Measurements from ENCODE around the gene ADGRL1. TPM values are rescaled to one million over a fixed set of nuclear protein-coding genes. Genes with fewer than 3 reads are reported as not detected.
"Not testable (repeated sequence)": the region's sequence is repeated elsewhere in the genome, so short reads cannot be mapped to it uniquely, and the experiment has no call there.

The ADGRL1 gene
- total RNA-seq, 6 experiments from 2014 or later, result 0.46 to 4.6 (median 1.3) TPM

DNA sequence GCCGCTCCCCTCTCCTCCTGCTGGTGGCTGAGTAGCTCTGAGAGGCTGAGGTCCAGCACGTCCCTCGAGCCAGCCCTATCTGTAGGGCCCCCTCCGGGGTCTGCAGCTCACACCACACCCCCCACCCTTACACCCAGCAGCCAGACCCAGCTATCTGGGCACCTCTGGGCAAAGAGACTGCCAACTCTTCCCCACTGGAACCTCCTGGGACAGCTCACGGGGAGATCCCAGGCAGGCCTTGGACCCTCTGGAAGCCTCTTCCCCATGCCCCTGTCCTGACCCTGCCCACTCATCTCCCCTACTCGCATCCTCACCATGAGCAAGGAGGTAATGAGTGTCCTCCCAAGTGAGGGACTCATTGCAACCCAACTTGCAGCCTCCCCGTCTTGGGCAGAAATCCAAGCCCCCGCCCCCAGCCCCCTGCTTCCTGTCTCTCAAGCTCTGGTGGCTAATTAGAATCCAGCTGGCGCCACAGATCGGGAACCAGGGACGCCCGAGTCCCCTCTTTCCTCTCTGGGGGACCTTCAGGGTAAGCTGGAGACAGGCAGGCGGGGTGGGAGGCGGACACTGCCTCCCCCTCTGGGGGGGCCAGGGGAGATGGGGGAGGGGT lies 22.1 kb downstream of the ADGRL1 start:
- Histone ChIP-seq H3K27ac (no peak overlapping the region), H3K9me3 (no peaks in the 10 kb centered on the region), H3K4me1 (no peaks in the 10 kb centered on the region), H3K36me3 (no peaks in the 10 kb centered on the region), H3K4me3 (no peak overlapping the region), H3K27me3 (no peaks in the 10 kb centered on the region)
- ATAC-seq, result peak in 1 of 4 donors; percentile 17
- DNase-seq, result no peak
- intact Hi-C loops (cut with DNase I), result no loop called here
- WGBS (ENCODE audit: insufficient coverage, low coverage, low lambda C conversion rate, missing lambda C conversion rate), result 37% methylated on average over 2 of the region's 14 CpGs
- TF ChIP-seq, protein P1, sequence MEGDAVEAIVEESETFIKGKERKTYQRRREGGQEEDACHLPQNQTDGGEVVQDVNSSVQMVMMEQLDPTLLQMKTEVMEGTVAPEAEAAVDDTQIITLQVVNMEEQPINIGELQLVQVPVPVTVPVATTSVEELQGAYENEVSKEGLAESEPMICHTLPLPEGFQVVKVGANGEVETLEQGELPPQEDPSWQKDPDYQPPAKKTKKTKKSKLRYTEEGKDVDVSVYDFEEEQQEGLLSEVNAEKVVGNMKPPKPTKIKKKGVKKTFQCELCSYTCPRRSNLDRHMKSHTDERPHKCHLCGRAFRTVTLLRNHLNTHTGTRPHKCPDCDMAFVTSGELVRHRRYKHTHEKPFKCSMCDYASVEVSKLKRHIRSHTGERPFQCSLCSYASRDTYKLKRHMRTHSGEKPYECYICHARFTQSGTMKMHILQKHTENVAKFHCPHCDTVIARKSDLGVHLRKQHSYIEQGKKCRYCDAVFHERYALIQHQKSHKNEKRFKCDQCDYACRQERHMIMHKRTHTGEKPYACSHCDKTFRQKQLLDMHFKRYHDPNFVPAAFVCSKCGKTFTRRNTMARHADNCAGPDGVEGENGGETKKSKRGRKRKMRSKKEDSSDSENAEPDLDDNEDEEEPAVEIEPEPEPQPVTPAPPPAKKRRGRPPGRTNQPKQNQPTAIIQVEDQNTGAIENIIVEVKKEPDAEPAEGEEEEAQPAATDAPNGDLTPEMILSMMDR (IDR thresholded peaks at IDR 0.05), result no peak
- no peak for TF ChIP-seq POLR2A (IDR thresholded peaks at IDR 0.05)

DNA sequence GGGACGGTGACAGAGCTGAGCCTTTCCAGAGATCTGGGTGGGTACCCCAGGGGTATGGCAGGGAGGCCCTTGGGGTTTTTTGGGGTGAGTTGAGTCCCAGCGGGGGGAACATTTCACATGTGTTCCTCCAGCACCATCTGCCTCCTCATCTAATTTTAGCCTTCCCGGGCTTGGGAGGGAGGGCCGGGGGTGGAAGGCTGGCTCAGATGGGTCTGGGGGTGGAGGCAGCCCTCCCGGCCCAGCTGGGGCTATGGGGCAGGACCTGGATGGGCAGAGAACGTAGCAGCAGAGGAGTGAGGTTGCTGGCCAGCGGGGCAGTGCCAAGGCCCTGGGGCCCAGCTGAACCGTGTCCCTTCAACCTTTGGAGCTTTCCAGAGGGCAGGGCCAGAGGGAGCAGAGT lies 23.5 kb downstream of the ADGRL1 start:
- TF ChIP-seq POLR2A (IDR thresholded peaks at IDR 0.05), result no peak
- intact Hi-C loops (cut with DNase I), result no loop called here
- DNase-seq, result no peak

DNA sequence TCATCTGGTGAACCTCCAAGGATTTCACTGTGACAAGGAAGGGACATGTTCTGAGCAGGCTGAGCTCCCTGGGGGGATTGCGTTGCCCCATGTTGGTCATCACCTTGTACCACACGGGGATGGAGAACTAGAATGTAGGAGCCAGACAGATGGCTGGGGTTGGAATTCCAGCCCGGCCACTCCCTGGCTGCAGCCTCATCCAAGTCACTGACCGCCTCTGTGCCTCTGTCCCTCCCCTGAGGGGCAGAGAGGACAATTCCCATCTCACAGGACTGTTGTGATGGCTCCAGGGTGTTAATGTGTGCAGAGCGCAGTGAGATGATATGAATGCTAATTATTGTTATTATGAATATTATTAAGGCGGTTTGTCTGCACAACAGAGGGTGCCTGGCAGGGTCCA lies 24.1 kb downstream of the ADGRL1 start:
- no peaks in the 10 kb centered on the region for H3K4me1 ChIP-seq
- WGBS (ENCODE audit: insufficient coverage, low coverage, low lambda C conversion rate, missing lambda C conversion rate), result no CpG with 5 or more reads among the region's 6 CpGs
- ATAC-seq (no peak), DNase-seq (no peak)
- H3K27me3 ChIP-seq, result no peaks in the 10 kb centered on the region
- H3K36me3 ChIP-seq, result no peaks in the 10 kb centered on the region
- no peak overlapping the region for H3K27ac ChIP-seq
- intact Hi-C loops (cut with DNase I), result no loop called here
- no peak overlapping the region for H3K4me3 ChIP-seq
- TF ChIP-seq, protein P1 (IDR thresholded peaks at IDR 0.05), result no peak
- no peak for TF ChIP-seq POLR2A (IDR thresholded peaks at IDR 0.05)
- no peaks in the 10 kb centered on the region for H3K9me3 ChIP-seq

More for the DNA sequence above, 23.5 kb downstream of the ADGRL1 start:
- Histone ChIP-seq H3K4me1 (no peaks in the 10 kb centered on the region), H3K27me3 (no peaks in the 10 kb centered on the region), H3K9me3 (no peaks in the 10 kb centered on the region), H3K27ac (no peak overlapping the region), H3K4me3 (no peak overlapping the region), H3K36me3 (no peaks in the 10 kb centered on the region)
- no peak for ATAC-seq
- 60% methylated on average over 1 of the region's 8 CpGs for WGBS (ENCODE audit: insufficient coverage, low coverage, low lambda C conversion rate, missing lambda C conversion rate)

DNA sequence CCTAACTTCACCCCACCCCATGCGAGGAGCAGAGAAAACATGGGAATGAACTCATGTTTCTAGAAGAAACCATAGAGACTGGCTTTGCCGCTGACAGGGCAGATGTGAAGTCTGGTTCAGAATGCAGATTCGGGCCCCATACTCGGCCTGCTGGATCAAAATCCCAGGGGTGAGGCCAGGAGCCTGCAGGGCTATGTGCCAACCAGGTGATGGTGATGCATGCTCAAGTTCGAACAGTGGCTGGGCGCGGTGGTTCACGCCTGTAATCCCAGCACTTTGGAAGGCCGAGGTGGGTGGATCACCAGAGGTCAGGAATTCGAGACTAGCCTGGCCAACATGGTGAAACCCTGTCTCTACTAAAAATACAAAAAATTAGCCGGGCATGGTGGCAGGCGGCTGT lies 24.8 kb downstream of the ADGRL1 start:
- DNase-seq; H3K4me1 ChIP-seq; H3K4me3 ChIP-seq; H3K9me3 ChIP-seq; ATAC-seq; H3K27me3 ChIP-seq; H3K36me3 ChIP-seq; intact Hi-C loops (cut with DNase I); H3K27ac ChIP-seq: not testable (repeated sequence)
- 83% methylated on average over 11 of the region's 12 CpGs for WGBS (ENCODE audit: insufficient coverage, low coverage, low lambda C conversion rate, missing lambda C conversion rate)

DNA sequence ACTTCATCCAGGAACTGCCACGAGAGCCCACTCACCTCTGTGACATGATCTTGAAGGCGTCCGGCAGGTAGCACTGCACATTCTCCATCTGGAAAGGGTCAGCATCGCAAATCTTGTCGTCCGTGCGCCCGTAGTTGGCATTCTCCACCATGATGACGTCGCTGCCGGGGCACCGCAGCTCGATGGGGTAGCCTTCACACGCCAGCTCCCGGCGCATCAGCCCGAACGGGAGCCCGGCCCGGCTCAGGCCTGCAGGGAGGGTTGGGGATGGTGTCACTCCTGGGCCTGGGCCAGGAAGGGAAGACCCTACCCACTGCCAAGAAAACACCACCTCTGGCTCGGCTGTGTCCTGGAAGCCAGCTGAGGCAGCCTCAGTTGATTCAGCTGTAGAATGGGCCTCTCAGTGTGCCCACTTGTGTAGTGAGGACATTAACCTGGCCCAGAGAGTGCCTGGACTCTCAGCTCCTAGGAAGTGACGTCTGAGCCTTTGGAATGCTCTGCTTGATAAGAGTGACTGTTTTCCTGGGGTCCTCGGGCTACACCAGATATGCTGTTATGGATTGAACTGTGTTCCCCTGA lies 28.4 kb downstream of the ADGRL1 start:
- Histone ChIP-seq H3K9me3 (no peaks in the 10 kb centered on the region), H3K27ac (no peak overlapping the region), H3K27me3 (no peaks in the 10 kb centered on the region), H3K4me3 (no peak overlapping the region), H3K36me3 (no peaks in the 10 kb centered on the region), H3K4me1 (no peaks in the 10 kb centered on the region)
- DNase-seq, result no peak
- WGBS (ENCODE audit: insufficient coverage, low coverage, low lambda C conversion rate, missing lambda C conversion rate), result 88% methylated on average over 6 of the region's 23 CpGs
- TF ChIP-seq, protein P1 (IDR thresholded peaks at IDR 0.05), result no peak
- no peak for TF ChIP-seq POLR2A (IDR thresholded peaks at IDR 0.05)
- ATAC-seq, result no peak
- intact Hi-C loops (cut with DNase I), result no loop called here

All from right lobe of liver (tissue), 6 donors.